Stomach (tissue), 9 donors: ENCODE measurements around the gene AAMDC. TPM values are rescaled to one million over a fixed set of nuclear protein-coding genes. Genes with fewer than 3 reads are reported as not detected.

Experiments used
- DNase-seq, 2 donors: peaks; one replicate each; pipeline versions ENCODE4 v3.0.0 to v3.0.0-alpha.2; 2013 to 2019
- H3K27ac ChIP-seq, 5 donors: fragments of 200-600 bp in 4 of 5; sonication (generic) in 4 of 5; one replicate each; pipeline ENCODE4 v1.5.1; 2013 to 2019; ENCODE audit warnings: mild to moderate bottlenecking in 1 of 5, moderate library complexity in 1 of 5
- H3K27me3 ChIP-seq, 3 donors: fragments of 200-600 bp; sonication (generic); one replicate each; pipeline ENCODE4 v1.5.1; 2017 to 2019; ENCODE audit warnings: mixed run types in 1 of 3
- H3K36me3 ChIP-seq, 4 donors: fragments of 200-600 bp; sonication (generic); 1 replicate in 3 of 4; 2 replicates in 1 of 4; pipeline ENCODE4 v1.5.1; 2016 to 2019
- H3K4me1 ChIP-seq, 4 donors: fragments of 200-600 bp; sonication (generic); one replicate each; pipeline ENCODE4 v1.5.1; 2016 to 2019
- H3K4me3 ChIP-seq, 4 donors: fragments of 200-600 bp; sonication (generic) in 3 of 4; one replicate each; pipeline ENCODE4 v1.5.1; 2016 to 2019; ENCODE audit warnings: mild to moderate bottlenecking in 1 of 4
- H3K9me3 ChIP-seq, 4 donors: fragments of 200-600 bp; sonication (generic); one replicate each; pipeline ENCODE4 v1.5.1; 2016 to 2019
- EP300 ChIP-seq: sonication (generic); formaldehyde crosslinking; IDR thresholded peaks from one replicate; pipeline ENCODE4 v1.6.1; 2017; ENCODE audit warnings: antibody characterized with exemption
- POLR2A ChIP-seq, 4 donors: fragments of 450-650 bp; IDR thresholded peaks; one replicate each; pipeline ENCODE4 v1.6.1; 2016; ENCODE audit warnings: antibody characterized with exemption in 4 of 4, control low read depth in 2 of 4, mild to moderate bottlenecking in 1 of 4, moderate library complexity in 1 of 4
- POLR2AphosphoS5 ChIP-seq, 3 donors: sonication (generic); formaldehyde crosslinking; IDR thresholded peaks; one replicate each; pipeline ENCODE4 v1.6.1; 2016; ENCODE audit warnings: antibody characterized with exemption in 3 of 3
- WGBS, 5 donors: extraction: QIAGEN DNeasy Blood & Tissue Kit in 3 of 5; methylation state at CpG; one replicate each; pipeline versions ENCODE4 v1.1.5 to v1.1.7; 2013 to 2018; 5-methylcytosine and 5-hydroxymethylcytosine counted together
- intact Hi-C: fragments of 100-400 bp; cut with DNase I; formaldehyde crosslinking; loops from one replicate; pipeline ENCODE4 v1.15.1; 2023; ENCODE audit warnings: low total_unique reads
- polyA plus RNA-seq, 3 donors: library from polyadenylated mRNA; stranded (reverse); fragments of 200-250 nt; gene quantifications; one replicate each; pipeline ENCODE4 v1.2.3, GENCODE V29; 2013
- total RNA-seq, 5 donors: library from RNA; depleted of rRNA; stranded (reverse); fragments of >200 nt; gene quantifications; one replicate each; pipeline versions ENCODE4 v1.1.0 to v1.2.3, GENCODE V29; 2014 to 2016
- TF ChIP-seq, protein P1 (sequence below), 7 experiments: fragments of 450-650 bp in 4 of 7; fragments of 200-600 bp in 3 of 7; sonication (generic) in 3 of 7; IDR thresholded peaks; one replicate each; pipeline ENCODE4 v1.5.1; 2016 to 2019; ENCODE audit warnings: antibody characterized with exemption in 7 of 7, control low read depth in 2 of 7, mild to moderate bottlenecking in 1 of 7
- donor health status: healthy with polysubstance abuse.
- donor health status: Bipolar disorder and iron deficiency.
- donor health status: healthy.

Gene AAMDC
- total and polyA plus RNA-seq, 8 donors: 2.2 to 127 (median 32.7) TPM; not detected in 1

DNA sequence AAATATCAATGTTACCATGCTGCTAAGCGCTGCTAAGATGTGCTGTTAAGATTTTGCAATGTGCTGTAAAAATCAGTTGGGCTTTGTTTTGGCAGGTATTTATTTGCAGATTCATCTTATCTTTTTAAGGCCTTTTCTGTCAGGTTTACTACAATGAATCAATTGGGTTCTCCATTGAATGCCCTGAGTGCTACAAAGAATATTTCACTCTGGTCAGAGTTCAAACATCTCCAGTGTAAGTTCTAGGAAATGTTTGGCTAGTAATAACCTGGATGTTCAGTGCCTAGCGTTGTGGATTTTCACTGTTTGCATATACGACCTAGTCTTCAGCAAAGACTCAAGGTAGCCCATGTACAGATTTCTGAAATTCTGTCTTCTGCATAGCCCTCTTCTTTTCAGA, 36.4 kb upstream of the AAMDC start:
- TF ChIP-seq POLR2A (IDR thresholded peaks at IDR 0.05) (no peak), POLR2AphosphoS5 (IDR thresholded peaks at IDR 0.05) (no peak), EP300 (no peak)
- TF ChIP-seq, protein P1, sequence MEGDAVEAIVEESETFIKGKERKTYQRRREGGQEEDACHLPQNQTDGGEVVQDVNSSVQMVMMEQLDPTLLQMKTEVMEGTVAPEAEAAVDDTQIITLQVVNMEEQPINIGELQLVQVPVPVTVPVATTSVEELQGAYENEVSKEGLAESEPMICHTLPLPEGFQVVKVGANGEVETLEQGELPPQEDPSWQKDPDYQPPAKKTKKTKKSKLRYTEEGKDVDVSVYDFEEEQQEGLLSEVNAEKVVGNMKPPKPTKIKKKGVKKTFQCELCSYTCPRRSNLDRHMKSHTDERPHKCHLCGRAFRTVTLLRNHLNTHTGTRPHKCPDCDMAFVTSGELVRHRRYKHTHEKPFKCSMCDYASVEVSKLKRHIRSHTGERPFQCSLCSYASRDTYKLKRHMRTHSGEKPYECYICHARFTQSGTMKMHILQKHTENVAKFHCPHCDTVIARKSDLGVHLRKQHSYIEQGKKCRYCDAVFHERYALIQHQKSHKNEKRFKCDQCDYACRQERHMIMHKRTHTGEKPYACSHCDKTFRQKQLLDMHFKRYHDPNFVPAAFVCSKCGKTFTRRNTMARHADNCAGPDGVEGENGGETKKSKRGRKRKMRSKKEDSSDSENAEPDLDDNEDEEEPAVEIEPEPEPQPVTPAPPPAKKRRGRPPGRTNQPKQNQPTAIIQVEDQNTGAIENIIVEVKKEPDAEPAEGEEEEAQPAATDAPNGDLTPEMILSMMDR (IDR thresholded peaks at IDR 0.05): no peak
- 73 to 88% (median 78%) methylated on average over 3 of the region's 3 CpGs for WGBS, 5 donors
- H3K4me1 ChIP-seq: peaks cover 0 to 36% (median 16%) of the 10 kb centered on the region in 4 donors
- H3K4me3 ChIP-seq: no peak overlapping the region
- H3K27ac ChIP-seq: no peak overlapping the region
- H3K36me3 ChIP-seq: no peaks in the 10 kb centered on the region
- intact Hi-C loops: no loop called here
- H3K27me3 ChIP-seq: no peaks in the 10 kb centered on the region
- no peak for DNase-seq
- no peaks in the 10 kb centered on the region for H3K9me3 ChIP-seq

DNA sequence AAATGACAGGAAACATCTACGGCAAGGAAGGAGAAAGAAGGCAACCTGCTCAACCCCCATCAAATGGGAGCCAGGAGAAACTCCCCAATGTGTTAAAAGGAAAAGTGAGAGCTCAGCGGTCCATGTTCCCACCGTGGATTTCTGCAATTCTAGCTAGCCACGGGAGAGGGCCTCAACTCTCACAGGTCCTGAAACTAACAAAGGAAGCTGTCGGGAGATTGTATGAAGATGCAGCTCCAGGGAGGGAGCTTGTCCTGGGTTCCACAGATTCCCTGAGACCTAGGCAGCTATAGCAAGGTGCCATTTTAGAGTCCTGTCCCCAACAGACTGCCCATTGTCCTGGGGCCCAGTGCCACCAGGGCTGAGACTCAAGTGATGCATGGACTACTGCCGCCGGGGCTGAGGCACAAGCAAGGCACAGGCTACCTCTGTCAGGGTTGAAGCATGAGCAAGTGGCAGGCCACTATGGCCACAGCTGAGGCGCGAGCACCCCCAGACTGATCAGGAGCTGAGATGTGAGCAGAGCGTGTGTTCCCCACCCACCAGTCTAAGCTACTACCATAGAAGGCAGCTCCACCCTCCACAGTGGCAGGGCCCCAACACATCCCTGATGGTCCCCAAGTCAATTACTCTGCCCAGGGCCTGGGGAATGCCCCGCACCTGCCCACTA, 31.7 kb upstream of the AAMDC start:
- H3K27me3 ChIP-seq: no peaks in the 10 kb centered on the region
- no peak overlapping the region for H3K4me3 ChIP-seq
- intact Hi-C loops: no loop called here
- TF ChIP-seq POLR2A (IDR thresholded peaks at IDR 0.05): no peak
- TF ChIP-seq POLR2AphosphoS5 (IDR thresholded peaks at IDR 0.05): no peak
- TF ChIP-seq, protein P1 (IDR thresholded peaks at IDR 0.05): no peak
- TF ChIP-seq EP300: no peak
- 73 to 91% (median 87%) methylated on average over 5 to 11 of the region's 11 CpGs for WGBS, 5 donors
- H3K9me3 ChIP-seq: no peaks in the 10 kb centered on the region
- peaks cover 0 to 45% (median 15%) of the 10 kb centered on the region in 4 donors for H3K4me1 ChIP-seq
- peaks cover 0 to 5% (median 2%) of the 10 kb centered on the region in 4 donors for H3K36me3 ChIP-seq
- DNase-seq: no peak
- no peak overlapping the region for H3K27ac ChIP-seq

DNA sequence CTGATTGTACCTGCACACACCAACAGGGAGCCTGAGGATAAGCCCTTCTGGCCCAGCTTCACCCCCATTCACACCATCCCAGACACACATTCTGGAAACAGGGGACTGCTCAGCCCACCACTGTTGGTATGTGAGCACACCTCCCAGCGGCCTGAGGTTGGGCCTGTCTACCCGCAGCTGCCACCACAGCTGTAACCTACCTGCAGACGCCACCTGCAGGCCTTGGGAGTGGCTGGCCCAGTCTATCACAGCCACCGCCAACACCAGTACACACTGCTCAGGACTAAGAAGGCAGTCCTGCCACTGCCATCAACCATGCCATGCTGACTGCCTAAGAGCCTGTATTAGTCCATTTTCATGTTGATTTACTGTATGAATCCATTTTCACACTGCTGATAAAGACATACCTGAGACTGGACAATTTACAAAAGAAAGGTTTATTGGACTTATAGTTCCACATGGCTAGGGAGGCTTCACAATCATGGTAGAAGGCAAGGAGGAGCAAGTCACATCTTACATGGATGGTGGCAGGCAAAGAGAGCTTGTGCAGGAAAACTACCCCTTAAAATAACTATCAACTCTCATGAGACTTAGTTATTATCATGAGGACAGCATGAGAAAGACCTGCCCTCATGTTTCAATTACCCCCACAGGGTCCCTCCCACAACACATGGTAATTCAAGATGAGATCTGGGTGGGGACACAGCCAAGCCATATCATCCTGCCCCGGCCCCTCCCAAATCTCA, 31.0 kb upstream of the AAMDC start:
- H3K36me3 ChIP-seq: peaks cover 0 to 5% (median 2%) of the 10 kb centered on the region in 4 donors
- 94 to 99% (median 97%) methylated on average over 5 of the region's 5 CpGs for WGBS, 5 donors
- no peaks in the 10 kb centered on the region for H3K9me3 ChIP-seq
- H3K4me3 ChIP-seq: no peak overlapping the region
- no peak for DNase-seq
- intact Hi-C loops: no loop called here
- TF ChIP-seq EP300 (no peak), POLR2A (IDR thresholded peaks at IDR 0.05) (no peak), POLR2AphosphoS5 (IDR thresholded peaks at IDR 0.05) (no peak)
- TF ChIP-seq, protein P1 (IDR thresholded peaks at IDR 0.05): no peak
- peaks cover 5 to 40% (median 14%) of the 10 kb centered on the region in 4 donors for H3K4me1 ChIP-seq
- H3K27me3 ChIP-seq: no peaks in the 10 kb centered on the region
- H3K27ac ChIP-seq: no peak overlapping the region

DNA sequence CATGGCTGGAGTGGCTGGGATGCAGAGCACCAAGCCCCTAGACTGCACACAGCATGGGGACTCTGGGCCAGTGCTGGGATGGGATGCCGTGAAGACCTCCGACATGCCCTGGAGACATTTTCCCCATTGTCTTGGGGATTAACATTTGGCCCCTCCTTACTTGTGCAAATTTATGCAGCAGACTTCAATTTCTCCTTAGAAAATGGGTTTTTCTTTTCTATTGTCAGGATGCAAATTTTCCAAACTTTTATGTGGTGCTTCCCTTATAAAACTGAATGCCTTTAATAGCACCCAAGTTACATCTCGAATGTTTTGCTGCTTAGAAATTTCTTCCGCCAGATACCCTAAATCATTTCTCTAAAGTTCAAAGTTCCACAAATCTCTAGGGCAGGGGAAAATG, 29.6 kb upstream of the AAMDC start:
- intact Hi-C loops: no loop called here
- H3K4me3 ChIP-seq: no peak overlapping the region
- H3K4me1 ChIP-seq: peaks cover 5 to 48% (median 14%) of the 10 kb centered on the region in 4 donors
- no peaks in the 10 kb centered on the region for H3K9me3 ChIP-seq
- DNase-seq: no peak
- no peaks in the 10 kb centered on the region for H3K27me3 ChIP-seq
- no peak for TF ChIP-seq POLR2AphosphoS5 (IDR thresholded peaks at IDR 0.05)
- no peak for TF ChIP-seq EP300
- TF ChIP-seq POLR2A (IDR thresholded peaks at IDR 0.05): no peak
- TF ChIP-seq, protein P1 (IDR thresholded peaks at IDR 0.05): no peak
- H3K36me3 ChIP-seq: peaks cover 0 to 5% (median 2%) of the 10 kb centered on the region in 4 donors
- no peak overlapping the region for H3K27ac ChIP-seq
- 95 to 98% (median 97%) methylated on average over 4 of the region's 4 CpGs for WGBS, 5 donors
